GM12865 (cell line): ENCODE data around the gene PCDHGA4.
A peak's percentile ranks its signal among the peaks of the same experiment; 100 is the strongest.
"Not testable (repeated sequence)": the region's sequence is repeated elsewhere in the genome, so short reads cannot be mapped to it uniquely, and the experiment has no call there.

Experiments used
- DNase-seq: peaks from one replicate; pipeline ENCODE4 v3.0.0; 2010; ENCODE audit warnings: low read depth
- H3K4me3 ChIP-seq: 2 replicates; pipeline ENCODE4 v1.5.1; 2011; ENCODE audit warnings: mild to moderate bottlenecking, low read depth, low read length, control low read depth
- CTCF ChIP-seq: IDR thresholded peaks from 2 replicates; pipeline ENCODE4 v1.5.1; 2011; ENCODE audit warnings: low read length, control low read depth, low read depth, inconsistent platforms; ENCODE audit not compliant: insufficient read depth; ENCODE audit errors: missing control alignments

PCDHGA4 gene

GRCh38 chr5:141388661-141389060 is 33.8 kb downstream of the PCDHGA4 start:
- no peak for DNase-seq
- no peak overlapping the region for H3K4me3 ChIP-seq
- no peak for TF ChIP-seq CTCF

- H3K4me3 ChIP-seq = no peak overlapping the region
- no peak for DNase-seq
Observed at GRCh38 chr5:141389153-141390042, 34.6 kb downstream of the PCDHGA4 start.

GRCh38 chr5:141392429-141393198 is 37.8 kb downstream of the PCDHGA4 start, which contains the start of gene PCDHGA8:
TSS of gene PCDHGA8 (plus strand) at chr5:141392633. CDS start at chr5:141392814, 181 bp downstream.
- H3K4me3 ChIP-seq = no peak within 1 kb of the TSS
- no peak for TF ChIP-seq CTCF
- DNase-seq = no peak

More at GRCh38 chr5:141389153-141390042, 34.6 kb downstream of the PCDHGA4 start:
- no peak for TF ChIP-seq CTCF

- TF ChIP-seq CTCF = no peak
- H3K4me3 ChIP-seq = no peak overlapping the region
- DNase-seq = no peak
Observed at GRCh38 chr5:141393267-141393666, 38.4 kb downstream of the PCDHGA4 start.

- not testable (repeated sequence) for DNase-seq, H3K4me3 ChIP-seq
Observed at GRCh38 chr5:141394401-141395187, 39.8 kb downstream of the PCDHGA4 start.

- peak; percentile 74 for DNase-seq
- peak within 1 kb of the TSS; percentile 59 for H3K4me3 ChIP-seq
- peak; percentile 66 for TF ChIP-seq CTCF
Observed at GRCh38 chr5:141397756-141398551, 43.1 kb downstream of the PCDHGA4 start, which contains the start of gene PCDHGB5. TSS of gene PCDHGB5 (plus strand) at chr5:141397947. CDS start at chr5:141398128, 181 bp downstream.
